GM12891 (cell line): ENCODE data around the gene AVEN.

Source experiments
- POLR2A ChIP-seq: IDR thresholded peaks from 2 replicates; pipeline ENCODE4 v1.6.1; 2011; ENCODE audit warnings: low read depth, low read length, control low read depth
- POLR2AphosphoS5 ChIP-seq: IDR thresholded peaks from 2 replicates; pipeline ENCODE4 v1.6.1; 2011; ENCODE audit warnings: low read depth, low read length, control low read depth
- TAF1 ChIP-seq: IDR thresholded peaks from 2 replicates; pipeline ENCODE4 v1.6.1; 2011; ENCODE audit warnings: low read depth, low read length, control low read depth

- no peak for TF ChIP-seq POLR2A
- TF ChIP-seq POLR2AphosphoS5: no peak
- no peak for TF ChIP-seq TAF1
Measured at GRCh38 chr15:33994005-33994615, 44.9 kb downstream of the AVEN start.
